CD4-positive, alpha-beta memory T cell (primary cell): ENCODE results near the gene ZNF697. TPM values are rescaled to one million over a fixed set of nuclear protein-coding genes. Genes with fewer than 3 reads are reported as not detected.

Source experiments
- CTCF ChIA-PET: fragments of 350-600 bp; sonication (Branson Sonifier 250); formaldehyde crosslinking; loops from one replicate; lab custom pipeline; 2021; ENCODE audit warnings: inconsistent platforms; ENCODE audit not compliant: partially characterized antibody; lab: Charles Lee
- POLR2A ChIA-PET: fragments of 350-600 bp; sonication (Branson Sonifier 250); formaldehyde crosslinking; loops from one replicate; lab custom pipeline; 2021; ENCODE audit not compliant: partially characterized antibody; lab: Charles Lee
- DNase-seq, 5 donors: peaks; one replicate each; pipeline versions ENCODE4 v3.0.0 to v3.0.0-alpha.2; 2020 to 2022; ENCODE audit warnings: mixed read lengths in 1 of 5
- H3K27ac ChIP-seq: one replicate; pipeline ENCODE4 v1.7.0; 2013; ENCODE audit warnings: low read depth, low read length
- H3K27me3 ChIP-seq: 2 replicates; pipeline ENCODE4 v1.7.0; 2013; ENCODE audit warnings: mild to moderate bottlenecking, low read length, moderate library complexity; ENCODE audit not compliant: insufficient read depth
- H3K36me3 ChIP-seq: 2 replicates; pipeline ENCODE4 v1.7.0; 2013; ENCODE audit warnings: mild to moderate bottlenecking, low read length, moderate library complexity; ENCODE audit not compliant: insufficient read depth
- H3K4me1 ChIP-seq: 2 replicates; pipeline ENCODE4 v1.7.0; 2013; ENCODE audit warnings: mild to moderate bottlenecking, low read length, moderate library complexity; ENCODE audit not compliant: insufficient read depth
- H3K4me3 ChIP-seq, 2 donors: one replicate each; pipeline ENCODE4 v1.7.0; 2013; ENCODE audit warnings: low read length in 2 of 2, mild to moderate bottlenecking in 1 of 2
- H3K9me3 ChIP-seq, 2 donors: one replicate each; pipeline ENCODE4 v1.7.0; 2013; ENCODE audit warnings: low read length in 2 of 2, control low read depth in 1 of 2; ENCODE audit not compliant: control insufficient read depth in 1 of 2
- H3K27ac Mint-ChIP-seq, 7 donors: one replicate each; pipeline ENCODE4 v1.8.0; 2020 to 2021; ENCODE audit warnings: mixed read lengths in 7 of 7, mild to moderate bottlenecking in 6 of 7, inconsistent platforms in 3 of 7, moderate library complexity in 3 of 7
- H3K27me3 Mint-ChIP-seq, 2 donors: one replicate each; pipeline ENCODE4 v1.8.0; 2020 to 2021; ENCODE audit warnings: mixed read lengths in 2 of 2
- H3K36me3 Mint-ChIP-seq, 2 donors: one replicate each; pipeline ENCODE4 v1.8.0; 2020 to 2021; ENCODE audit warnings: mixed read lengths in 2 of 2, inconsistent platforms in 1 of 2, mild to moderate bottlenecking in 1 of 2
- H3K4me1 Mint-ChIP-seq, 4 donors: one replicate each; pipeline ENCODE4 v1.8.0; 2020 to 2021; ENCODE audit warnings: mixed read lengths in 4 of 4, mild to moderate bottlenecking in 1 of 4
- H3K4me3 Mint-ChIP-seq, 8 donors: one replicate each; pipeline ENCODE4 v1.8.0; 2020 to 2021; ENCODE audit warnings: mixed read lengths in 8 of 8, mild to moderate bottlenecking in 7 of 8, moderate library complexity in 6 of 8, inconsistent platforms in 3 of 8
- H3K9me3 Mint-ChIP-seq, 8 donors: one replicate each; pipeline ENCODE4 v1.8.0; 2020 to 2021; ENCODE audit warnings: mixed read lengths in 8 of 8, mild to moderate bottlenecking in 5 of 8, inconsistent platforms in 3 of 8, moderate library complexity in 1 of 8
- intact Hi-C: fragments of 100-400 bp; cut with micrococcal nuclease; formaldehyde crosslinking; loops from one replicate; pipeline ENCODE4 v1.15.1; 2023
- polyA plus RNA-seq, 2 donors: library from polyadenylated mRNA; unstranded; fragments of 300-500 nt; fragmentation: Illumina TruSeq; gene quantifications; one replicate each; pipeline ENCODE4 v1.2.3, GENCODE V29; 2021
- total RNA-seq, 2 experiments: library from RNA; stranded (reverse); gene quantifications; one replicate each; pipeline ENCODE4 v1.2.3, GENCODE V29; 2021

ZNF697 gene
- total and polyA plus RNA-seq, 4 experiments from 2014 or later, result 0.06 to 0.22 TPM; not detected in 2

- H3K36me3 ChIP-seq, result no peaks in the 10 kb centered on the region
- no peak overlapping the region for H3K4me3 Mint-ChIP-seq
- H3K4me1 Mint-ChIP-seq, result no peaks in the 10 kb centered on the region
- peaks cover 4% of the 10 kb centered on the region for H3K27me3 ChIP-seq
- no peaks in the 10 kb centered on the region for H3K9me3 ChIP-seq
- ChIA-PET CTCF (interaction anchor here (1.4 kb wide), 1 partner anchor 8 kb away, joined by 4 read pairs; no protein-coding TSS in a partner anchor), POLR2A (no interaction called here)
- H3K4me3 ChIP-seq, result no peak overlapping the region
- no peaks in the 10 kb centered on the region for H3K9me3 Mint-ChIP-seq
- H3K27ac Mint-ChIP-seq, result no peak overlapping the region
- H3K27me3 Mint-ChIP-seq, result no peaks in the 10 kb centered on the region
- H3K36me3 Mint-ChIP-seq, result no peaks in the 10 kb centered on the region
- intact Hi-C loops, result no loop called here
- H3K27ac ChIP-seq, result no peak overlapping the region
- DNase-seq, result no peak
- no peaks in the 10 kb centered on the region for H3K4me1 ChIP-seq
Observed at GRCh38 chr1:119683893-119684292, 35.8 kb upstream of the ZNF697 start.

GRCh38 chr1:119682141-119682540, 34.1 kb upstream of the ZNF697 start:
- no peak for DNase-seq
- Mint-ChIP-seq H3K9me3 (no peaks in the 10 kb centered on the region), H3K4me3 (no peak overlapping the region), H3K4me1 (no peaks in the 10 kb centered on the region), H3K36me3 (no peaks in the 10 kb centered on the region), H3K27me3 (peaks cover 3 to 4% of the 10 kb centered on the region in 2 donors), H3K27ac (no peak overlapping the region)
- Histone ChIP-seq H3K9me3 (no peaks in the 10 kb centered on the region), H3K4me3 (no peak overlapping the region), H3K27ac (no peak overlapping the region), H3K4me1 (no peaks in the 10 kb centered on the region), H3K36me3 (no peaks in the 10 kb centered on the region), H3K27me3 (peaks cover 4% of the 10 kb centered on the region)
- intact Hi-C loops, result no loop called here
- ChIA-PET POLR2A (no interaction called here), CTCF (no interaction called here)

- Histone ChIP-seq H3K36me3 (no peaks in the 10 kb centered on the region), H3K4me1 (no peaks in the 10 kb centered on the region), H3K4me3 (no peak overlapping the region), H3K27ac (no peak overlapping the region), H3K27me3 (peaks cover 4% of the 10 kb centered on the region), H3K9me3 (no peaks in the 10 kb centered on the region)
- intact Hi-C loops, result no loop called here
- ChIA-PET POLR2A (no interaction called here), CTCF (no interaction called here)
- Mint-ChIP-seq H3K4me3 (no peak overlapping the region), H3K4me1 (no peaks in the 10 kb centered on the region), H3K36me3 (no peaks in the 10 kb centered on the region), H3K9me3 (no peaks in the 10 kb centered on the region), H3K27me3 (peaks cover 3 to 4% of the 10 kb centered on the region in 2 donors), H3K27ac (no peak overlapping the region)
- no peak for DNase-seq
Observed at GRCh38 chr1:119681560-119681959, 33.5 kb upstream of the ZNF697 start.

GRCh38 chr1:119680723-119681122, 32.7 kb upstream of the ZNF697 start:
- CTCF ChIA-PET, result no interaction called here
- Mint-ChIP-seq H3K9me3 (no peaks in the 10 kb centered on the region), H3K36me3 (no peaks in the 10 kb centered on the region), H3K4me1 (peaks cover 0 to under 1% (median under 1%) of the 10 kb centered on the region in 4 donors), H3K27me3 (peaks cover 3 to 5% of the 10 kb centered on the region in 2 donors), H3K27ac (no peak overlapping the region), H3K4me3 (no peak overlapping the region)
- POLR2A ChIA-PET, result no interaction called here
- intact Hi-C loops, result no loop called here
- DNase-seq, result no peak
- no peaks in the 10 kb centered on the region for H3K36me3 ChIP-seq
- H3K27ac ChIP-seq, result no peak overlapping the region
- no peaks in the 10 kb centered on the region for H3K4me1 ChIP-seq
- peaks cover 4% of the 10 kb centered on the region for H3K27me3 ChIP-seq
- no peak overlapping the region for H3K4me3 ChIP-seq
- H3K9me3 ChIP-seq, result no peaks in the 10 kb centered on the region

GRCh38 chr1:119680193-119680592, 32.1 kb upstream of the ZNF697 start:
- Histone ChIP-seq H3K4me3 (no peak overlapping the region), H3K36me3 (no peaks in the 10 kb centered on the region), H3K27ac (no peak overlapping the region), H3K4me1 (peaks cover 4% of the 10 kb centered on the region), H3K9me3 (no peaks in the 10 kb centered on the region), H3K27me3 (peaks cover 4% of the 10 kb centered on the region)
- intact Hi-C loops, result no loop called here
- H3K36me3 Mint-ChIP-seq, result no peaks in the 10 kb centered on the region
- H3K27me3 Mint-ChIP-seq, result peaks cover 7 to 8% of the 10 kb centered on the region in 2 donors
- DNase-seq, result no peak
- H3K4me3 Mint-ChIP-seq, result no peak overlapping the region
- peaks cover 0 to 6% (median 5%) of the 10 kb centered on the region in 4 donors for H3K4me1 Mint-ChIP-seq
- no peak overlapping the region for H3K27ac Mint-ChIP-seq
- POLR2A ChIA-PET, result no interaction called here
- H3K9me3 Mint-ChIP-seq, result no peaks in the 10 kb centered on the region
- CTCF ChIA-PET, result interaction anchor here (1.4 kb wide), 1 partner anchor 32 kb away, joined by 3 read pairs; the partner anchor contains the start of gene ZNF697

- H3K27me3 Mint-ChIP-seq, result peaks cover 7 to 9% of the 10 kb centered on the region in 2 donors
- H3K9me3 Mint-ChIP-seq, result no peaks in the 10 kb centered on the region
- H3K36me3 Mint-ChIP-seq, result no peaks in the 10 kb centered on the region
- H3K27ac Mint-ChIP-seq, result no peak overlapping the region
- intact Hi-C loops, result no loop called here
- Histone ChIP-seq H3K27me3 (peaks cover 8% of the 10 kb centered on the region), H3K4me1 (peaks cover 8% of the 10 kb centered on the region), H3K27ac (no peak overlapping the region), H3K4me3 (no peak overlapping the region), H3K9me3 (no peaks in the 10 kb centered on the region), H3K36me3 (no peaks in the 10 kb centered on the region)
- no peak overlapping the region for H3K4me3 Mint-ChIP-seq
- POLR2A ChIA-PET, result no interaction called here
- CTCF ChIA-PET, result interaction anchor here (0.8 to 2.2 kb wide), 5 partner anchors 10 to 404 kb away, joined by 3 to 6 read pairs (median 3); partner anchors contain the start of gene ZNF697
- no peak for DNase-seq
- H3K4me1 Mint-ChIP-seq, result peaks cover 0 to 6% (median 5%) of the 10 kb centered on the region in 4 donors
Observed at GRCh38 chr1:119679223-119679622, 31.2 kb upstream of the ZNF697 start.

GRCh38 chr1:119676571-119677206, 28.6 kb upstream of the ZNF697 start:
- intact Hi-C loops, result no loop called here
- Histone ChIP-seq H3K4me1 (peaks cover 8% of the 10 kb centered on the region), H3K27ac (no peak overlapping the region), H3K4me3 (no peak overlapping the region), H3K9me3 (no peaks in the 10 kb centered on the region), H3K36me3 (no peaks in the 10 kb centered on the region), H3K27me3 (peaks cover 9% of the 10 kb centered on the region)
- H3K9me3 Mint-ChIP-seq, result no peaks in the 10 kb centered on the region
- ChIA-PET POLR2A (interaction anchor here (0.8 kb wide), 1 partner anchor 34 kb away, joined by 3 read pairs; no protein-coding TSS in a partner anchor), CTCF (interaction anchor here (0.7 to 2.4 kb wide), 6 partner anchors 9 to 402 kb away, joined by 3 to 16 read pairs (median 3); no protein-coding TSS in a partner anchor)
- peaks cover 11% of the 10 kb centered on the region in 2 donors for H3K27me3 Mint-ChIP-seq
- H3K36me3 Mint-ChIP-seq, result no peaks in the 10 kb centered on the region
- H3K27ac Mint-ChIP-seq, result no peak overlapping the region
- H3K4me1 Mint-ChIP-seq, result peaks cover 0 to 6% (median 5%) of the 10 kb centered on the region in 4 donors
- DNase-seq, result no peak
- H3K4me3 Mint-ChIP-seq, result no peak overlapping the region
